ELF-1 (cell line): Measurements from ENCODE around the gene RANBP2.

ENCODE experiments used
- DNase-seq: peaks from one replicate; pipeline ENCODE4 v3.0.0-alpha.2; 2016; ENCODE audit warnings: low read depth, low spot score

The RANBP2 gene

DNA sequence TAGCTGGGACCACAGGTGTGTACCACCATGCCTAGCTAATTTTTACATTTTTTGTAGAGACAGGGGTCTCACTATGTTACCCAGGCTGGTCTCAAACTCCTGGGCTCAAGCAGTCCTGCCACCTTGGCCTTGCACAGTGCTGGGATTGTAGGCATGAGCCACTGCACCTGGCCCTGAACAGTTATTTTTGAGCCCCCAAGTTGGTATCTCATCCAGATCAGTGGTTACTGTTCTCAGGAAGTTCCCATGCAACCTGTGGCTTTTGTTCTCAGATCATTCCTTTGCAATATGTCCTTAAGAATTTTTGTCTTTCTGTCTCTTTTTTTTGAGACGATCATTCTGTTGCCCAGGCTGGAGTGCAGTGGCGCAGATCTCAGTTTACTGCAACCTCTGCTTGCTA lies 59.6 kb downstream of the RANBP2 start:
- DNase-seq = no peak

DNA sequence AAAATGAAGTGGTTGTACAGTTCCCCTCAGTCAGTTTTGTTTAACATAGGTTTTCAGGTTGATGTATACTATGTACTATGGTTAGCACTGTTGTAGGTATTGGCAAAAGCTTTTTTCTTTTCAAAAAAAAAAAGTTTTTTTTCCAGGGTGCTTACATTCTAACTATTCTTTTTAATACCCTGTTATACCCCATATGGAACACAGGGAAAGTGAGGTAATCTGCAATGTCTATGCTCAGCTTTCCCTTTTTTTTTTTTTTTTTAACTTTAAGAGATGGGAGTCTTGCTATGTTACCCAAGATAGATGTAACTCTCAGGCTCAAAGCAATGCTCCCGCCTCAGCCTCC lies 66.7 kb downstream of the RANBP2 start:
- no peak for DNase-seq

- peak; percentile 96 for DNase-seq
Measured at GRCh38 chr2:108786354-108787215, 67.3 kb downstream of the RANBP2 start, which contains the start of gene CCDC138. Gene CCDC138 (plus strand): TSS chr2:108786771. CDS start chr2:108786823, 52 bp downstream.

DNA sequence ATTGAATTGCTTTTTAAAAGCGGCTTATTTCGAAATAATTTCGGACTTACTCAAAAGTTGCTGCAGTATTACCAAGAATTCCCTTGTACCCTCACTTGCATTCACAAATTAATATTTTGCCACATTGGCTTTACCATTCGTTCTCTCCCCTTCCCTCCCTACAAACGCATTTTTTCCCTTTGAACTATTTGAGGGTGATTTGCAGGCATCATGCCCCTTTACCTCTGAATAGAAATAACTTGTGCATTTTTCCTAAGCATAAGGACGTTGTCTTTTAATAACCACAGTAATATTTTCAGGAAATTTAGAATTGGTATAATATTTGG lies 67.9 kb downstream of the RANBP2 start:
- no peak for DNase-seq

- DNase-seq = no peak
Measured at GRCh38 chr2:108803045-108803736, 83.9 kb downstream of the RANBP2 start.

DNA sequence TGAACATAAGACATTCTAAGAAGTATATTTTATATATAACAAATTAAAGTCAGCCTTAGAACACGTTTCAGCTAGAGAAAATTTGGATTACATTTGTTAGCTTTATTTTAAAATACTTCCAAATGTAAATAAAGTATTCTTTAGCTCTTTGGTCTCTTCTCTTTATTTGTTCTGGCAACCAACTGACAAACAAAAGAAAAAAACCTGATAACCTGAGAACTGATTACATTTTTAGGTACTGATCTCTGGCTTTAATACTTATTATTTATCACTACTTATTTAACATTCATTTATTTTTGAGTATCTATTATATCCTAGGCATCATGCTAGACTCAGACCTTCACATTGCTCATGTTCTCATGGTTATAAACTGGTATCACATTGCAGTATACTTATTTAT lies 85.8 kb downstream of the RANBP2 start:
- DNase-seq = no peak

GRCh38 chr2:108805782-108806181 lies 86.5 kb downstream of the RANBP2 start:
- no peak for DNase-seq

DNA sequence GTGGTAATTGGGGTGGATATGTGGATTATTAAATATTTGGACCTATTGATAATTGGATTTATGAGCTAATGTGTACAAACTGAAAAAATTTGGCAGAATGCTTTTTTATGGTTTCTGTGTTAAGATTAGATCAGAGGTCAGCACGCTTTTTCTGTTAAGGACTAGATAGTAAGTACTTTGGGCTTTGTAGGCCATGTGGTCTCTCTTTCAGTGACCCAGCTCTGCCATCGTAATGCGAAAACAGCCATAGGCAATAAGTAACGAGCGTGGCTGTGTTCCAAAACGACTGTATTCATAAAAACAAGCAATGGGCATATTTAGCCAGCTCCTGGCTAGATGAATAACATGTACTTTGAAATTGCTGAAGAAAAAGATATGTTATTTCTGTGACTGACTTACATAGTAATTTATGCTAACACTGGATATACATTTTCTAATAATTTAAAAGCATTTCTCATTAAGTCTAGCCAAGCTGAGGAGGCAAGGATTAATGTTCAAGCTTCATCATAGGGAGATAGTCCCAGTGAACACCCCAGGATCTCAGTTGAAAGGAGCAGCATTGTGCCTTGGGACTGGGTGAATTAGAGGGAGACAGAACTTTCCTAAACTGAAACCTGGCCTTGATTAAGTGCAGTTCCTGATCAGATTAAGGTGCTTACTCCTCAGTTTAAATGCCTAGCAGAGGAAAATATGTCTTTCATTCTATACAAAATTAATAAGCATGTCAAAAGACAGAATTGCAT lies 87.3 kb downstream of the RANBP2 start:
- DNase-seq = no peak

- no peak for DNase-seq
Measured at GRCh38 chr2:108809936-108810335, 90.7 kb downstream of the RANBP2 start.

GRCh38 chr2:108810993-108811957 lies 92.0 kb downstream of the RANBP2 start:
- no peak for DNase-seq

DNA sequence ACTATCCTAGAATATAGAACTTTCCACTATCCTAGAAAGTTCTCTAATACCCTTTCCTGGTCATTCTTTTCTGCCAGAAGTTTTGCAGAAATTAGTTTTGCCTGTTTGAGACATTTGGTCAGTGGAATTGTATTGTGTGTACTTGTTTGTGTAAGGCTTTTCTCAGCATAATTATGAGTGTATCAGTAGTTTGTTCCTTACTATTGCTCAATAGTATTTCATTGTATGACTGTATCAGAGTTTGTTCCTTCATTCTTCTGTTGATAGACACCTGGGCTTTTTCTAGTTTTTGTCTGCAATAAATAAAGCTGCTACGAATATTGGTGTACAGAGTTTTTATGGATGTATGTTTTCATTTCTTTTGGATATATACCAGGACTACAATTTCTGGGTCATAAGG lies 94.5 kb downstream of the RANBP2 start:
- DNase-seq = no peak

GRCh38 chr2:108820482-108820881 lies 101.2 kb downstream of the RANBP2 start:
- no peak for DNase-seq

GRCh38 chr2:108823286-108823685 lies 104.0 kb downstream of the RANBP2 start:
- no peak for DNase-seq

- no peak for DNase-seq
Measured at GRCh38 chr2:108824316-108825070, 105.2 kb downstream of the RANBP2 start.

DNA sequence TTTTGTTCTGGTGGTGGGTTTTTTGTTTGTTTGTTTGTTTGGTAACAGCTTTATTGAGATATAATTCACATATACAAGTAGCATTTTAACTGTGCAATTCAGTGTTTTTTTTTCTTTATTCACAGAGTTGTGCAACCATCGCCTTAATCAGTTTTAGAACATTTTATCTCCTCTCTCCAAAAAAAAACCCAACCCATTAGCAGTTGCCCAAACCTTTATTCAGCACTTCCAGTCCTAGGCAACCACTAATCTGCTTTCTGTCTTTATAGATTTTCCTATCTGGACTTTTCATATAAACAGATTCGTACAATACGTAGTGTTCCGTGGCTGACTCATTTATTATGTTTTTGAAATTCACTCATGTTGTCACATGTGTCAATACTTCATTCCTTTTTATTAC lies 106.0 kb downstream of the RANBP2 start:
- no peak for DNase-seq

GRCh38 chr2:108825736-108826135 lies 106.5 kb downstream of the RANBP2 start:
- DNase-seq = no peak

DNA sequence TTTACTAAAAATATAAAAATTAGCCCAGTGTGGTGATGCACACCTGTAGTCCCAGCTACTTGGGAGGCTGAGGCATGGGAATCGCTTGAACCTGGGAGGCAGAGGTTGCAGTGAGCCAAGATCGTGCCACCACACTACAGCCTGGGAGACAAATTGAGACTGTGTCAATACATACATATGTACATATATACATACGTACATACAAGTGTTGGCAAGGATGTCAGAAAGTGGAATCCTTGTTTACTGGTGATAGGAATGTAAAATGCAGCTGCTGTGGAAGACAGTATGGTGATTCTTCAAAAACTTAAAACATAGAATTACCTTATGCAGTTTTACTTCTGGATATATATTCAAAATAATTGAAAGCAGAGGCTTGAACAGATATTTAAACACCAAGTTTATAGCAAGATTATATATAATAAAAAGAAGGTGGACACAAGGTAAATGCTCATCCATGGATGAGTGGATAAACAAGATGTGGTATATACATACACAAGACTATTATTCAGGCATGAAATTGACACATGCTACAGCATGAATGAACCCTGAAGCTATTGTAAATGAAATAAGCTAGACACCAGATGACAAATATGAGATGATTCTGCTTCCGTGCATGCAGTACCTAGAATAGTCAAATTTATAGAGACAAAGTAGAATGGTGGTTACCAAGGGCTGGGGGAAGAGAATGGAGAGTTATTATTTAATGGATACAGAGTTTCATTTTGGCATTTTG lies 110.5 kb downstream of the RANBP2 start:
- no peak for DNase-seq

DNA sequence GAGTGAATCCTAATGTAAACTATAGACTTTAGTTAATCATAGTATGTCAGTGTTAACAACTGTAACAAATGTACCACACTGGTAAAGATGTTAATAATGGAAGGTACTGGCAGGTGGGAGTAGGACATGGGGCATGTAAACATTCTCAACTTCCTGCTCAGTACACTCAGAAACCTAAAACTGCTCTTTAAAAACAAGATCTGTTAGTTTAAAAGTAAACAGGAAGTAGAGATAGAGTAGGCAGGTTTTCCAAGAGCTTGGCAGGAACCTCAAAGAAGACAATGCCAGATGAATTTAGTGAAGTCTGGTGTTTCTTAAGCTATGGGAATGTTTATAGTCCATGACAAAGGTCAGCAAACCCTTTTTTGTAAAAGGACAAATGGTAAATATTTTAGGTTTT lies 113.9 kb downstream of the RANBP2 start:
- no peak for DNase-seq

DNA sequence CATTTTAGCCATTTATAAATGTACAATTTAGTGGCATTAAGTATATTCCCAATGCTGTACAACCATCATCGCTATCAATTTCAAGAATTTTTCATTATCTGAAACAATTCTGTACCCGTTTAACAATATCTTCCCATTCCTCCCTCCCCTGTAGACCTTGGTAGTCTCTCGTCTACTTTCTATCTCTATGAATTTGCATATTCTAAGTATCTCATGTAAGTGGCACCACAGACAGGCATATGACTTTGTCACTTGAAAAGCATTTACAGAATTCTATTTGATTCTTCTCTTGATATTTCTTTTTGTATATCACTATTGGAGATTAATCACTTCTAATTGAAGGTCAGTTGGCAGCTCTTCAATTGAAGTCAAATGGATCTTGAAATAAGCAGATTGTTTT lies 115.3 kb downstream of the RANBP2 start:
- no peak for DNase-seq

DNA sequence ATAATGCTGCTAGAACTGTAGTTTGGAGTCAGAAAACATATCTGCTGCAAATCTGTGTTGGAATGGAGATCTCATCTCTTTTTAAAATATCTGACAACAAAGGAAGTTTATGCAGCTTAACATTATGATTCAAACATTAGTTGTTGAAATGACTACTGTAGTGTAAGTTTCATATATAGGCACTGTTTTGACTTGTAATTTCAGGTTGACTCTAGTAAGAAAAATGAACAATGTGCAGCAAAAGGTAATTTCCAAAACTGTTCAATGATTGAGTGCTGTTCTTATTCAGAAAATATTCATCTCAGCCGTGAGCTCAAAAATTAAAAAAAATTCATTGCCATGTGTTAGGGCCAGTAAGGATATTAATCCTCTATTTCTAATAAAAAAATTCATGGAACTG lies 115.8 kb downstream of the RANBP2 start:
- no peak for DNase-seq
